Psoas muscle (tissue), 8 donors: ENCODE data around the gene PKDCC. TPM values are rescaled to one million over a fixed set of nuclear protein-coding genes. Genes with fewer than 3 reads are reported as not detected.

Experiments used
- ATAC-seq, 4 donors: fragments of 200-7000 bp; cut with Tn5 transposase; one replicate each; pipeline ENCODE4 v1.9.1; 2020; ENCODE audit warnings: moderate library complexity in 3 of 4, mild to moderate bottlenecking in 2 of 4
- DNase-seq, 2 donors: peaks; one replicate each; pipeline ENCODE4 v3.0.0-alpha.2; 2020
- H3K27ac ChIP-seq: fragments of 200-600 bp; one replicate; pipeline ENCODE4 v1.8.0; 2022
- H3K27me3 ChIP-seq, 3 donors: fragments of 200-600 bp in 1 of 3; one replicate each; pipeline versions ENCODE4 v1.6.1 to v1.8.0; 2013 to 2022; ENCODE audit warnings: low read length in 2 of 3, mild to moderate bottlenecking in 2 of 3, moderate library complexity in 1 of 3; ENCODE audit not compliant: insufficient read depth in 3 of 3
- H3K36me3 ChIP-seq, 2 donors: fragments of 200-600 bp in 1 of 2; one replicate each; pipeline versions ENCODE4 v1.6.1 to v1.8.0; 2013 to 2022; ENCODE audit warnings: low read depth in 1 of 2, mild to moderate bottlenecking in 1 of 2, moderate library complexity in 1 of 2; ENCODE audit not compliant: insufficient read depth in 1 of 2
- H3K4me1 ChIP-seq: fragments of 200-600 bp; one replicate; pipeline ENCODE4 v1.8.0; 2022
- H3K4me3 ChIP-seq: fragments of 200-600 bp; one replicate; pipeline ENCODE4 v1.8.0; 2022; ENCODE audit warnings: mild to moderate bottlenecking
- H3K9me3 ChIP-seq: fragments of 200-600 bp; one replicate; pipeline ENCODE4 v1.8.0; 2022
- CTCF ChIP-seq: fragments of 200-600 bp; IDR thresholded peaks from one replicate; pipeline ENCODE4 v1.8.0; 2022; ENCODE audit warnings: antibody characterized with exemption
- WGBS, 3 donors: extraction: QIAGEN DNeasy Blood & Tissue Kit; methylation state at CpG; one replicate each; pipeline versions ENCODE4 v1.1.6 to v1.1.7; 2013; 5-methylcytosine and 5-hydroxymethylcytosine counted together
- intact Hi-C, 2 donors: fragments of 100-400 bp; cut with DNase I; formaldehyde crosslinking; loops; one replicate each; pipeline versions ENCODE4 v1.11.0 to v1.14.2; 2022
- polyA plus RNA-seq, 3 donors: library from polyadenylated mRNA; stranded (reverse); fragments of 200-250 nt; gene quantifications; one replicate each; pipeline ENCODE4 v1.2.3, GENCODE V29; 2013
- total RNA-seq, 4 donors: library from RNA; stranded (reverse); fragmentation: NEBNext Ultra II Directional in 2 of 4; extraction: Animal tissue kit (Norgen Biotek cat#: 25700) in 2 of 4; gene quantifications; one replicate each; pipeline versions ENCODE4 v1.2.1 to v1.2.4, GENCODE V29; 2021 to 2023
- donor health status: healthy with polysubstance abuse.
- donor health status: DM: no; HTN: no; CAD: no; lungs with moderate emphysema.
- donor health status: Bipolar disorder and iron deficiency.
- donor health status: healthy.
- donor health status: DM: yes; HTN: yes; CAD: no.
- donor health status: DM: no; HTN: no; CAD: no.
- donor health status: DM: no; HTN: no; CAD: no.
- donor health status: DM: yes; HTN: yes; CAD: no.

The PKDCC gene
- total and polyA plus RNA-seq, 7 donors, result 45.6 to 209 (median 153) TPM

GRCh38 chr2:42036940-42037339 is 10.9 kb upstream of the PKDCC start:
- no peak for TF ChIP-seq CTCF
- H3K27ac ChIP-seq, result no peak overlapping the region
- H3K36me3 ChIP-seq, result no peaks in the 10 kb centered on the region
- H3K4me3 ChIP-seq, result no peak overlapping the region
- 91 to 96% (median 94%) methylated on average over 8 of the region's 8 CpGs for WGBS, 3 donors
- DNase-seq (no peak), ATAC-seq (no peak)
- intact Hi-C loops, result no loop called here
- H3K27me3 ChIP-seq, result no peaks in the 10 kb centered on the region
- H3K9me3 ChIP-seq, result no peaks in the 10 kb centered on the region
- H3K4me1 ChIP-seq, result no peaks in the 10 kb centered on the region

GRCh38 chr2:42040643-42041278 is 7.1 kb upstream of the PKDCC start:
- Histone ChIP-seq H3K4me1 (peaks cover 1% of the 10 kb centered on the region), H3K9me3 (no peaks in the 10 kb centered on the region), H3K36me3 (no peaks in the 10 kb centered on the region), H3K4me3 (no peak overlapping the region), H3K27me3 (no peaks in the 10 kb centered on the region), H3K27ac (no peak overlapping the region)
- WGBS, 3 donors, result 63 to 68% (median 63%) methylated on average over 9 of the region's 9 CpGs
- intact Hi-C loops, result no loop called here
- no peak for TF ChIP-seq CTCF
- DNase-seq, result no peak
- ATAC-seq, result no peak

GRCh38 chr2:42041377-42042127 is 6.3 kb upstream of the PKDCC start:
- Histone ChIP-seq H3K27me3 (no peaks in the 10 kb centered on the region), H3K36me3 (no peaks in the 10 kb centered on the region), H3K9me3 (no peaks in the 10 kb centered on the region), H3K4me3 (no peak overlapping the region), H3K27ac (no peak overlapping the region), H3K4me1 (peaks cover 4% of the 10 kb centered on the region)
- no peak for DNase-seq
- intact Hi-C loops, result no loop called here
- no peak for ATAC-seq
- no peak for TF ChIP-seq CTCF
- 83 to 91% (median 87%) methylated on average over 7 of the region's 7 CpGs for WGBS, 3 donors

GRCh38 chr2:42042631-42043355 is 5.0 kb upstream of the PKDCC start:
- intact Hi-C loops, result no loop called here

More at GRCh38 chr2:42042631-42043355, 5.0 kb upstream of the PKDCC start:
- no peaks in the 10 kb centered on the region for H3K36me3 ChIP-seq
- no peaks in the 10 kb centered on the region for H3K9me3 ChIP-seq
- no peak for DNase-seq
- no peaks in the 10 kb centered on the region for H3K27me3 ChIP-seq
- TF ChIP-seq CTCF, result no peak
- no peak overlapping the region for H3K27ac ChIP-seq
- no peak for ATAC-seq
- H3K4me1 ChIP-seq, result peaks cover 11% of the 10 kb centered on the region
- WGBS, 3 donors, result 79 to 85% (median 81%) methylated on average over 11 of the region's 11 CpGs
- no peak overlapping the region for H3K4me3 ChIP-seq
